CD4-positive, alpha-beta memory T cell (primary cell): Measurements from ENCODE around the gene PGM3. TPM values are rescaled to one million over a fixed set of nuclear protein-coding genes. Genes with fewer than 3 reads are reported as not detected.

Experiments used
- CTCF ChIA-PET: fragments of 350-600 bp; sonication (Branson Sonifier 250); formaldehyde crosslinking; loops from one replicate; lab custom pipeline; 2021; ENCODE audit warnings: inconsistent platforms; ENCODE audit not compliant: partially characterized antibody; lab: Charles Lee
- POLR2A ChIA-PET: fragments of 350-600 bp; sonication (Branson Sonifier 250); formaldehyde crosslinking; loops from one replicate; lab custom pipeline; 2021; ENCODE audit not compliant: partially characterized antibody; lab: Charles Lee
- DNase-seq, 5 donors: peaks; one replicate each; pipeline versions ENCODE4 v3.0.0 to v3.0.0-alpha.2; 2020 to 2022; ENCODE audit warnings: mixed read lengths in 1 of 5
- H3K27ac ChIP-seq: one replicate; pipeline ENCODE4 v1.7.0; 2013; ENCODE audit warnings: low read depth, low read length
- H3K27me3 ChIP-seq: 2 replicates; pipeline ENCODE4 v1.7.0; 2013; ENCODE audit warnings: mild to moderate bottlenecking, low read length, moderate library complexity; ENCODE audit not compliant: insufficient read depth
- H3K36me3 ChIP-seq: 2 replicates; pipeline ENCODE4 v1.7.0; 2013; ENCODE audit warnings: mild to moderate bottlenecking, low read length, moderate library complexity; ENCODE audit not compliant: insufficient read depth
- H3K4me1 ChIP-seq: 2 replicates; pipeline ENCODE4 v1.7.0; 2013; ENCODE audit warnings: mild to moderate bottlenecking, low read length, moderate library complexity; ENCODE audit not compliant: insufficient read depth
- H3K4me3 ChIP-seq, 2 donors: one replicate each; pipeline ENCODE4 v1.7.0; 2013; ENCODE audit warnings: low read length in 2 of 2, mild to moderate bottlenecking in 1 of 2
- H3K9me3 ChIP-seq, 2 donors: one replicate each; pipeline ENCODE4 v1.7.0; 2013; ENCODE audit warnings: low read length in 2 of 2, control low read depth in 1 of 2; ENCODE audit not compliant: control insufficient read depth in 1 of 2
- H3K27ac Mint-ChIP-seq, 7 donors: one replicate each; pipeline ENCODE4 v1.8.0; 2020 to 2021; ENCODE audit warnings: mixed read lengths in 7 of 7, mild to moderate bottlenecking in 6 of 7, inconsistent platforms in 3 of 7, moderate library complexity in 3 of 7
- H3K27me3 Mint-ChIP-seq, 2 donors: one replicate each; pipeline ENCODE4 v1.8.0; 2020 to 2021; ENCODE audit warnings: mixed read lengths in 2 of 2
- H3K36me3 Mint-ChIP-seq, 2 donors: one replicate each; pipeline ENCODE4 v1.8.0; 2020 to 2021; ENCODE audit warnings: mixed read lengths in 2 of 2, inconsistent platforms in 1 of 2, mild to moderate bottlenecking in 1 of 2
- H3K4me1 Mint-ChIP-seq, 4 donors: one replicate each; pipeline ENCODE4 v1.8.0; 2020 to 2021; ENCODE audit warnings: mixed read lengths in 4 of 4, mild to moderate bottlenecking in 1 of 4
- H3K4me3 Mint-ChIP-seq, 8 donors: one replicate each; pipeline ENCODE4 v1.8.0; 2020 to 2021; ENCODE audit warnings: mixed read lengths in 8 of 8, mild to moderate bottlenecking in 7 of 8, moderate library complexity in 6 of 8, inconsistent platforms in 3 of 8
- H3K9me3 Mint-ChIP-seq, 8 donors: one replicate each; pipeline ENCODE4 v1.8.0; 2020 to 2021; ENCODE audit warnings: mixed read lengths in 8 of 8, mild to moderate bottlenecking in 5 of 8, inconsistent platforms in 3 of 8, moderate library complexity in 1 of 8
- intact Hi-C: fragments of 100-400 bp; cut with micrococcal nuclease; formaldehyde crosslinking; loops from one replicate; pipeline ENCODE4 v1.15.1; 2023
- polyA plus RNA-seq, 2 donors: library from polyadenylated mRNA; unstranded; fragments of 300-500 nt; fragmentation: Illumina TruSeq; gene quantifications; one replicate each; pipeline ENCODE4 v1.2.3, GENCODE V29; 2021
- total RNA-seq, 2 experiments: library from RNA; stranded (reverse); gene quantifications; one replicate each; pipeline ENCODE4 v1.2.3, GENCODE V29; 2021

PGM3 gene
- total and polyA plus RNA-seq, 4 experiments from 2014 or later, result 2.3 to 39.9 (median 22.1) TPM

GRCh38 chr6:83185096-83185495 is 8.0 kb downstream of the PGM3 start:
- no peaks in the 10 kb centered on the region for H3K9me3 Mint-ChIP-seq
- CTCF ChIA-PET, result interaction anchor here (1.0 to 1.8 kb wide), 5 partner anchors 10 to 119 kb away, joined by 3 to 9 read pairs (median 4); partner anchors contain the start of gene UBE3D

GRCh38 chr6:83183082-83183828 is 9.8 kb downstream of the PGM3 start:
- POLR2A ChIA-PET, result interaction anchor here (1.1 kb wide), 1 partner anchor 10 kb away, joined by 4 read pairs; no protein-coding TSS in a partner anchor
- no peak overlapping the region for H3K4me3 Mint-ChIP-seq
- H3K4me3 ChIP-seq, result no peak overlapping the region
- CTCF ChIA-PET, result interaction anchor here (1.7 to 1.8 kb wide), 2 partner anchors 9 to 117 kb away, joined by 3 to 4 read pairs; partner anchors contain the start of gene UBE3D
- no peak for DNase-seq
- intact Hi-C loops, result no loop called here
- peaks cover 40 to 65% of the 10 kb centered on the region in 2 donors for H3K36me3 Mint-ChIP-seq
- no peak overlapping the region for H3K27ac Mint-ChIP-seq
- H3K4me1 Mint-ChIP-seq, result peaks cover 6 to 18% (median 10%) of the 10 kb centered on the region in 4 donors
- H3K9me3 Mint-ChIP-seq, result no peaks in the 10 kb centered on the region
- no peaks in the 10 kb centered on the region for H3K9me3 ChIP-seq
- no peaks in the 10 kb centered on the region for H3K27me3 ChIP-seq
- peaks cover 18% of the 10 kb centered on the region for H3K36me3 ChIP-seq
- H3K27ac ChIP-seq, result no peak overlapping the region
- H3K4me1 ChIP-seq, result no peaks in the 10 kb centered on the region
- H3K27me3 Mint-ChIP-seq, result no peaks in the 10 kb centered on the region

More at GRCh38 chr6:83185096-83185495, 8.0 kb downstream of the PGM3 start:
- Histone ChIP-seq H3K4me3 (no peak overlapping the region), H3K27ac (no peak overlapping the region), H3K9me3 (no peaks in the 10 kb centered on the region), H3K36me3 (peaks cover 18% of the 10 kb centered on the region), H3K4me1 (no peaks in the 10 kb centered on the region), H3K27me3 (no peaks in the 10 kb centered on the region)
- Mint-ChIP-seq H3K36me3 (peaks cover 39 to 64% of the 10 kb centered on the region in 2 donors), H3K4me3 (no peak overlapping the region), H3K27ac (peak overlapping the region in 1 of 7 donors; percentile 71), H3K4me1 (peaks cover 20 to 28% (median 21%) of the 10 kb centered on the region in 4 donors), H3K27me3 (no peaks in the 10 kb centered on the region)
- POLR2A ChIA-PET, result no interaction called here
- DNase-seq, result no peak
- intact Hi-C loops, result no loop called here

DNA sequence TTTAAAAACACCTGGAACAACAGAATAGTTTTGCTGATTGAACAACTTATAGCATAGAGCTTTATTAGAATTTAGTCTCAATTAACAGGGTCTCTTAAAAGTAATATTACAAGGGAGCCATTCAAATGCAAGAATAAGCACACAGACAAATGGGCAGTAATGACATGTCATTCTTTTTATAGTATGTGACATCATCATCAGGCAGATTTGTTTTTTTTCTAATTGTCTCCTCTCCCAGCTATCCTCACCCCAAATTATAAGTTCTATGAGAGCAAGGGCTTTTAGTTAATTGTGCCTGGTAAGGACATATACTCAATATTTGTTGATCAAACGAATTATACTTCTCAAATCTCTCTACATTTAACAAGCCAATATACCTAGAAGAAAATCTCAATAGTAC is 11.0 kb downstream of the PGM3 start:
- peaks cover 45 to 72% of the 10 kb centered on the region in 2 donors for H3K36me3 Mint-ChIP-seq
- no peak overlapping the region for H3K4me3 ChIP-seq
- no peak overlapping the region for H3K27ac Mint-ChIP-seq
- DNase-seq, result no peak
- H3K9me3 ChIP-seq, result no peaks in the 10 kb centered on the region
- no peaks in the 10 kb centered on the region for H3K27me3 Mint-ChIP-seq
- no peaks in the 10 kb centered on the region for H3K9me3 Mint-ChIP-seq
- CTCF ChIA-PET, result interaction anchor here (1.2 kb wide), 1 partner anchor 10 kb away, joined by 3 read pairs; no protein-coding TSS in a partner anchor
- no peaks in the 10 kb centered on the region for H3K27me3 ChIP-seq
- intact Hi-C loops, result no loop called here
- H3K4me1 Mint-ChIP-seq, result peaks cover 4 to 15% (median 9%) of the 10 kb centered on the region in 4 donors
- POLR2A ChIA-PET, result interaction anchor here (1.0 kb wide), 1 partner anchor 12 kb away, joined by 4 read pairs; no protein-coding TSS in a partner anchor
- no peaks in the 10 kb centered on the region for H3K4me1 ChIP-seq
- H3K4me3 Mint-ChIP-seq, result no peak overlapping the region
- H3K27ac ChIP-seq, result no peak overlapping the region
- H3K36me3 ChIP-seq, result peaks cover 18% of the 10 kb centered on the region

DNA sequence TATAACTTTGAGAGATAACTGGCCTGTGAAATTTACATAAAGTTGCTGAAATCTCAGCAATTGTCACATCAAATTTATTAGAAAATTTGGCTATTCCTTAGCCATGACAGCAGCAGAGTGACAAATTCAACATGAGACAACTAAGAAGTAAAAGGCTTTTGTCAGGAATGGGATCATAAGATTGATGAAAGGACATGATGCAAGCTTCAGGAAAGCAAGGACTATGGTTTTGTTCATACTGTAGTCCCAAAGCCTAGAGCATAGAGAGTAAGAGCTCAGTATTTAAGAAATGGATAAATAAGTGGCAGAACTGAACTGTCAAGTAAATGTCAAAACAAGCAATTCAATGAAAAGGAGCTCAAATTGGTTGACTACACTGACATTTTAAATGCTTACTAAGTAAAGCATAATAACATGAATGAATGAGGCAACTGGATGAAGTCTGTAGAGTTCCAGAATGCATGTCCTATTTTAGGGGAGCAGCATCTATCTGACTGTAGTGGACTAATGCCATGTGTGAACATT is 12.6 kb downstream of the PGM3 start:
- Mint-ChIP-seq H3K27me3 (no peaks in the 10 kb centered on the region), H3K27ac (no peak overlapping the region), H3K4me1 (peaks cover 4 to 15% (median 8%) of the 10 kb centered on the region in 4 donors), H3K9me3 (no peaks in the 10 kb centered on the region), H3K4me3 (no peak overlapping the region), H3K36me3 (peaks cover 41 to 79% of the 10 kb centered on the region in 2 donors)
- intact Hi-C loops, result no loop called here
- no peaks in the 10 kb centered on the region for H3K9me3 ChIP-seq
- no peaks in the 10 kb centered on the region for H3K27me3 ChIP-seq
- ChIA-PET CTCF (no interaction called here), POLR2A (no interaction called here)
- DNase-seq, result no peak
- H3K4me1 ChIP-seq, result no peaks in the 10 kb centered on the region
- H3K4me3 ChIP-seq, result no peak overlapping the region
- no peak overlapping the region for H3K27ac ChIP-seq
- peaks cover 25% of the 10 kb centered on the region for H3K36me3 ChIP-seq

DNA sequence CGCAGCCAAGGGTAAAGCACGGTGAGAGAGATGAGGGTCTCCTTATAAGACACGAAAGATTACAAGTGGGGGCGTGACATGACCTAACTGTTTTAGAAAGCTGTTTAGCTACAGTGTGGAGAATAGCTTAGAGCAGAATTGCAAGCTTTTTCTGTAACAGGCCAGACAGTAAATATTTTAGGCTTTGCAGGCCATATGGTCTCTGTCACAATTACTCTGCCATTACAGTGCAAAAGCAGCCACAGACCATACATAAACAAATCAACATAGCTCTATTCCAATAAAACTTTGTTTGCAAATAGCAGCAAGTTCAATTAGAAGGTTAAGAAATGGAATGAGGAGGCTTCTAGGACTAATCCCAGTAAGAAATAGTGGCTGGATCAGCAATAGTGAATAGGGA is 16.8 kb downstream of the PGM3 start:
- H3K27ac Mint-ChIP-seq, result peak overlapping the region in 3 of 7 donors; percentile 1 to 77 (median 7)
- no peak for DNase-seq
- ChIA-PET POLR2A (no interaction called here), CTCF (interaction anchor here (1.2 to 1.6 kb wide), 2 partner anchors 10 to 109 kb away, joined by 3 read pairs; partner anchors contain the start of gene DOP1A)
- H3K9me3 Mint-ChIP-seq, result no peaks in the 10 kb centered on the region
- Histone ChIP-seq H3K4me3 (no peak overlapping the region), H3K27ac (no peak overlapping the region), H3K27me3 (no peaks in the 10 kb centered on the region), H3K9me3 (no peaks in the 10 kb centered on the region), H3K36me3 (peaks cover 22% of the 10 kb centered on the region), H3K4me1 (no peaks in the 10 kb centered on the region)
- H3K4me1 Mint-ChIP-seq, result peaks cover under 1 to 7% (median 2%) of the 10 kb centered on the region in 4 donors
- H3K4me3 Mint-ChIP-seq, result no peak overlapping the region
- H3K36me3 Mint-ChIP-seq, result peaks cover 33 to 76% of the 10 kb centered on the region in 2 donors
- no peaks in the 10 kb centered on the region for H3K27me3 Mint-ChIP-seq
- intact Hi-C loops, result no loop called here

- no peaks in the 10 kb centered on the region for H3K27me3 ChIP-seq
- no peaks in the 10 kb centered on the region for H3K9me3 ChIP-seq
- H3K4me1 ChIP-seq, result no peaks in the 10 kb centered on the region
- H3K27ac Mint-ChIP-seq, result peak overlapping the region in 1 of 7 donors; percentile 33
- ChIA-PET POLR2A (no interaction called here), CTCF (interaction anchor here (1.2 to 1.3 kb wide), 2 partner anchors 46 to 112 kb away, joined by 3 to 4 read pairs; no protein-coding TSS in a partner anchor)
- no peak overlapping the region for H3K4me3 Mint-ChIP-seq
- DNase-seq, result no peak
- no peak overlapping the region for H3K27ac ChIP-seq
- H3K27me3 Mint-ChIP-seq, result no peaks in the 10 kb centered on the region
- no peaks in the 10 kb centered on the region for H3K4me1 Mint-ChIP-seq
- no peak overlapping the region for H3K4me3 ChIP-seq
- intact Hi-C loops, result loop anchor here (5.0 kb wide), 1 partner anchor 37 kb away; no protein-coding TSS in a partner anchor
- H3K36me3 Mint-ChIP-seq, result peaks cover 57 to 81% of the 10 kb centered on the region in 2 donors
- peaks cover 51% of the 10 kb centered on the region for H3K36me3 ChIP-seq
- H3K9me3 Mint-ChIP-seq, result no peaks in the 10 kb centered on the region
Observed at GRCh38 chr6:83169511-83169910, 23.6 kb downstream of the PGM3 start.

DNA sequence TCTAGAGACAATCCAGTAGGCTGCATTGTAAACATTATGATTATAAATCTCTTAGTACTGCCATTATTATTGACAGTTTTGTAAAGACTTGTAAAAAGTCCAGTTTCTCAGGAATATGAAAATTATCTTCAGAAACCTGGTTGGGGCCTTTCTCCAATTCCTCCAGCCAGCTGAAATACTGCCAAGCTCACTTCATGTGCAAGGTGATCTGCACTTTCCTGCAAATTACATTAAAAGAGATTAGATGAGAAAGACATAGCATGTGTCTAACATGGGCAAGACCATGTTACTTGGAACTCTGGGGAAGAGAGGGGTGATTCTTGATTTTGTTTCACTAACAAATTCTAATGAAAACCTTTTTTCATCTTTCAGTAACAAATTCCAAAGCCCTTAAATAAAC is 24.0 kb downstream of the PGM3 start:
- no peak overlapping the region for H3K27ac ChIP-seq
- no peaks in the 10 kb centered on the region for H3K4me1 ChIP-seq
- no peaks in the 10 kb centered on the region for H3K9me3 ChIP-seq
- Mint-ChIP-seq H3K27ac (peak overlapping the region in 3 of 7 donors; percentile 41 to 73 (median 50)), H3K4me1 (no peaks in the 10 kb centered on the region), H3K27me3 (no peaks in the 10 kb centered on the region), H3K4me3 (no peak overlapping the region), H3K9me3 (no peaks in the 10 kb centered on the region), H3K36me3 (peaks cover 57 to 80% of the 10 kb centered on the region in 2 donors)
- no peak overlapping the region for H3K4me3 ChIP-seq
- peaks cover 51% of the 10 kb centered on the region for H3K36me3 ChIP-seq
- H3K27me3 ChIP-seq, result no peaks in the 10 kb centered on the region
- CTCF ChIA-PET, result interaction anchor here (1.3 kb wide), 1 partner anchor 46 kb away, joined by 4 read pairs; no protein-coding TSS in a partner anchor
- DNase-seq, result no peak
- POLR2A ChIA-PET, result no interaction called here
- intact Hi-C loops, result loop anchor here (5.0 kb wide), 1 partner anchor 37 kb away; no protein-coding TSS in a partner anchor
